Left ventricle myocardium inferior (tissue), 1 donor: ENCODE results near the gene SNX27. TPM values are rescaled to one million over a fixed set of nuclear protein-coding genes. Genes with fewer than 3 reads are reported as not detected.
"Not testable (repeated sequence)": the region's sequence is repeated elsewhere in the genome, so short reads cannot be mapped to it uniquely, and the experiment has no call there.

Source experiments
- DNase-seq: peaks from one replicate; pipeline ENCODE4 v3.0.0-alpha.2; 2020
- H3K27ac ChIP-seq: fragments of 200-600 bp; replicated peaks from 2 replicates; pipeline ENCODE4 v1.8.0; 2021
- H3K27me3 ChIP-seq: fragments of 200-600 bp; 2 replicates; pipeline ENCODE4 v1.8.0; 2021; ENCODE audit warnings: low read depth
- H3K36me3 ChIP-seq: fragments of 200-600 bp; 2 replicates; pipeline ENCODE4 v1.8.0; 2021
- H3K4me1 ChIP-seq: fragments of 200-600 bp; 2 replicates; pipeline ENCODE4 v1.8.0; 2021
- H3K4me3 ChIP-seq: fragments of 200-600 bp; 2 replicates; pipeline ENCODE4 v1.8.0; 2021; ENCODE audit warnings: mild to moderate bottlenecking, moderate library complexity
- H3K9me3 ChIP-seq: fragments of 200-600 bp; replicated peaks from 2 replicates; pipeline ENCODE4 v1.8.0; 2021
- CTCF ChIP-seq: fragments of 200-600 bp; IDR thresholded peaks from 2 replicates; pipeline ENCODE4 v1.8.0; 2021; ENCODE audit warnings: antibody characterized with exemption, mild to moderate bottlenecking, borderline replicate concordance
- intact Hi-C: fragments of 100-400 bp; cut with micrococcal nuclease; formaldehyde crosslinking; loops from one replicate; pipeline ENCODE4 v1.11.0; 2022
- total RNA-seq: library from RNA; stranded (reverse); fragmentation: NEBNext Ultra II Directional; extraction: Animal tissue kit (Norgen Biotek cat#: 25700); gene quantifications from one replicate; pipeline ENCODE4 v1.2.1, GENCODE V29; 2021
- donor health status: DM: no; HTN: yes; CAD: no; lungs with severe emphysema.

The SNX27 gene
- total RNA-seq, 1 donor from 2014 or later: 31.8 TPM

- Histone ChIP-seq H3K9me3 (peaks cover 16% of the 10 kb centered on the region), H3K27ac (no peak overlapping the region), H3K27me3 (no peaks in the 10 kb centered on the region), H3K36me3 (peaks cover 42% of the 10 kb centered on the region), H3K4me3 (no peak overlapping the region), H3K4me1 (peaks cover 16% of the 10 kb centered on the region)
- intact Hi-C loops: no loop called here
- DNase-seq: no peak
- TF ChIP-seq CTCF: no peak
These were observed 56.2 kb downstream of the SNX27 start for GRCh38 chr1:151668090-151668489.

- intact Hi-C loops, H3K27ac ChIP-seq, DNase-seq, H3K4me1 ChIP-seq, H3K27me3 ChIP-seq, H3K4me3 ChIP-seq: not testable (repeated sequence)
- Histone ChIP-seq H3K36me3 (peaks cover 45% of the 10 kb centered on the region), H3K9me3 (peaks cover 16% of the 10 kb centered on the region)
These were observed 58.3 kb downstream of the SNX27 start for GRCh38 chr1:151670036-151670675.

GRCh38 chr1:151673407-151673806, 61.6 kb downstream of the SNX27 start:
- Histone ChIP-seq H3K27ac (no peak overlapping the region), H3K27me3 (no peaks in the 10 kb centered on the region), H3K36me3 (peaks cover 52% of the 10 kb centered on the region), H3K4me1 (no peaks in the 10 kb centered on the region), H3K9me3 (peaks cover 16% of the 10 kb centered on the region), H3K4me3 (no peak overlapping the region)
- TF ChIP-seq CTCF: no peak
- intact Hi-C loops: no loop called here
- no peak for DNase-seq

- no peak overlapping the region for H3K27ac ChIP-seq
These were observed 68.5 kb downstream of the SNX27 start for GRCh38 chr1:151680391-151680790.

GRCh38 chr1:151680826-151681225, 69.0 kb downstream of the SNX27 start:
- no peaks in the 10 kb centered on the region for H3K27me3 ChIP-seq
- TF ChIP-seq CTCF: no peak
- no peak overlapping the region for H3K27ac ChIP-seq
- no peak overlapping the region for H3K4me3 ChIP-seq
- peaks cover 11% of the 10 kb centered on the region for H3K4me1 ChIP-seq
- H3K9me3 ChIP-seq: no peaks in the 10 kb centered on the region
- H3K36me3 ChIP-seq: peaks cover 29% of the 10 kb centered on the region
- intact Hi-C loops: no loop called here
- DNase-seq: no peak

More at GRCh38 chr1:151680391-151680790, 68.5 kb downstream of the SNX27 start:
- Histone ChIP-seq H3K36me3 (peaks cover 29% of the 10 kb centered on the region), H3K4me1 (peaks cover 11% of the 10 kb centered on the region), H3K27me3 (no peaks in the 10 kb centered on the region), H3K9me3 (no peaks in the 10 kb centered on the region), H3K4me3 (no peak overlapping the region)
- intact Hi-C loops: no loop called here
- no peak for TF ChIP-seq CTCF
- DNase-seq: no peak

GRCh38 chr1:151681923-151682322, 70.1 kb downstream of the SNX27 start:
- H3K27ac ChIP-seq: no peak overlapping the region
- DNase-seq: no peak
- peaks cover 34% of the 10 kb centered on the region for H3K36me3 ChIP-seq
- no peak for TF ChIP-seq CTCF
- H3K4me3 ChIP-seq: no peak overlapping the region
- no peaks in the 10 kb centered on the region for H3K27me3 ChIP-seq
- peaks cover 11% of the 10 kb centered on the region for H3K4me1 ChIP-seq
- H3K9me3 ChIP-seq: no peaks in the 10 kb centered on the region
- intact Hi-C loops: no loop called here

- H3K27ac ChIP-seq, H3K9me3 ChIP-seq, H3K27me3 ChIP-seq, DNase-seq, intact Hi-C loops, H3K4me3 ChIP-seq: not testable (repeated sequence)
- Histone ChIP-seq H3K4me1 (peaks cover 11% of the 10 kb centered on the region), H3K36me3 (peaks cover 34% of the 10 kb centered on the region)
These were observed 71.1 kb downstream of the SNX27 start for GRCh38 chr1:151682901-151683300.
